ENCODE measurements around the gene BET1L. TPM values are rescaled to one million over a fixed set of nuclear protein-coding genes. Genes with fewer than 3 reads are reported as not detected.

BET1L gene
- total RNA-seq, 3 donors from 2014 or later (not counting 1 experiment from before 2014, with no cell fraction given) = 32.4 to 44.1 (median 35.8) TPM

- Mint-ChIP-seq H3K4me1 (peaks cover 14 to 19% of the 10 kb centered on the region in 2 donors), H3K27me3 (ENCODE audit: low read depth in 2 of 2) (no peaks in the 10 kb centered on the region)
These were observed 6.8 kb downstream of the BET1L start for GRCh38 chr11:200224-201003.

GRCh38 chr11:199782-200181, 7.4 kb downstream of the BET1L start:
- TF ChIP-seq CTCF (IDR thresholded peaks at IDR 0.05) = no peak
- no peak overlapping the region for H3K4me3 ChIP-seq (ENCODE audit: low read length)
- DNase-seq (no peak), ATAC-seq (no peak)
- no peaks in the 10 kb centered on the region for H3K27me3 ChIP-seq (ENCODE audit: control insufficient read depth, insufficient read depth, low read length)
- peaks cover 20% of the 10 kb centered on the region for H3K36me3 ChIP-seq (ENCODE audit: control insufficient read depth, insufficient read depth, low read length)
- H3K27ac ChIP-seq (ENCODE audit: low read length) = no peak overlapping the region
- H3K4me1 ChIP-seq (ENCODE audit: control insufficient read depth, insufficient read depth, low read length) = peaks cover 4% of the 10 kb centered on the region
- WGBS (ENCODE audit: insufficient coverage) = 93% methylated on average over 8 of the region's 8 CpGs
- H3K36me3 Mint-ChIP-seq = no peaks in the 10 kb centered on the region
- no peak overlapping the region for H3K27ac Mint-ChIP-seq
- H3K4me3 Mint-ChIP-seq = no peak overlapping the region
- no peaks in the 10 kb centered on the region for H3K27me3 Mint-ChIP-seq (ENCODE audit: low read depth in 2 of 2)
- no peaks in the 10 kb centered on the region for H3K9me3 Mint-ChIP-seq
- intact Hi-C loops (cut with micrococcal nuclease) = no loop called here
- no peaks in the 10 kb centered on the region for H3K9me3 ChIP-seq (ENCODE audit: control insufficient read depth, insufficient read depth, low read length)
- peaks cover 14 to 19% of the 10 kb centered on the region in 2 donors for H3K4me1 Mint-ChIP-seq

More at GRCh38 chr11:200224-201003, 6.8 kb downstream of the BET1L start:
- TF ChIP-seq CTCF (IDR thresholded peaks at IDR 0.05) = no peak
- no peaks in the 10 kb centered on the region for H3K27me3 ChIP-seq (ENCODE audit: control insufficient read depth, insufficient read depth, low read length)
- H3K4me1 ChIP-seq (ENCODE audit: control insufficient read depth, insufficient read depth, low read length) = peaks cover 10% of the 10 kb centered on the region
- WGBS (ENCODE audit: insufficient coverage) = 95% methylated on average over 13 of the region's 13 CpGs
- no peak for ATAC-seq
- Mint-ChIP-seq H3K4me3 (no peak overlapping the region), H3K27ac (no peak overlapping the region), H3K9me3 (no peaks in the 10 kb centered on the region), H3K36me3 (no peaks in the 10 kb centered on the region)
- peaks cover 26% of the 10 kb centered on the region for H3K36me3 ChIP-seq (ENCODE audit: control insufficient read depth, insufficient read depth, low read length)
- intact Hi-C loops (cut with micrococcal nuclease) = no loop called here
- H3K9me3 ChIP-seq (ENCODE audit: control insufficient read depth, insufficient read depth, low read length) = no peaks in the 10 kb centered on the region
- H3K4me3 ChIP-seq (ENCODE audit: low read length) = no peak overlapping the region
- no peak for DNase-seq
- no peak overlapping the region for H3K27ac ChIP-seq (ENCODE audit: low read length)

GRCh38 chr11:199004-199581, 8.1 kb downstream of the BET1L start:
- Histone ChIP-seq H3K27ac (ENCODE audit: low read length) (no peak overlapping the region), H3K4me3 (ENCODE audit: low read length) (no peak overlapping the region), H3K36me3 (ENCODE audit: control insufficient read depth, insufficient read depth, low read length) (peaks cover 14% of the 10 kb centered on the region), H3K9me3 (ENCODE audit: control insufficient read depth, insufficient read depth, low read length) (no peaks in the 10 kb centered on the region), H3K4me1 (ENCODE audit: control insufficient read depth, insufficient read depth, low read length) (no peaks in the 10 kb centered on the region), H3K27me3 (ENCODE audit: control insufficient read depth, insufficient read depth, low read length) (no peaks in the 10 kb centered on the region)
- Mint-ChIP-seq H3K9me3 (no peaks in the 10 kb centered on the region), H3K27ac (no peak overlapping the region), H3K27me3 (ENCODE audit: low read depth in 2 of 2) (no peaks in the 10 kb centered on the region), H3K4me3 (no peak overlapping the region), H3K4me1 (peaks cover 14 to 18% of the 10 kb centered on the region in 2 donors), H3K36me3 (no peaks in the 10 kb centered on the region)
- no peak for TF ChIP-seq CTCF (IDR thresholded peaks at IDR 0.05)
- 86% methylated on average over 13 of the region's 13 CpGs for WGBS (ENCODE audit: insufficient coverage)
- ATAC-seq (no peak), DNase-seq (no peak)
- intact Hi-C loops (cut with micrococcal nuclease) = no loop called here
